HG03159 (cell line): ENCODE data around the gene RHNO1.

Experiments
- ATAC-seq: cut with Tn5 transposase; IDR thresholded peaks from one replicate; pipeline ENCODE4 v1.9.1; 2021; ENCODE audit warnings: mild to moderate bottlenecking, moderate library complexity; ENCODE audit not compliant: unreplicated experiment

The RHNO1 gene

DNA sequence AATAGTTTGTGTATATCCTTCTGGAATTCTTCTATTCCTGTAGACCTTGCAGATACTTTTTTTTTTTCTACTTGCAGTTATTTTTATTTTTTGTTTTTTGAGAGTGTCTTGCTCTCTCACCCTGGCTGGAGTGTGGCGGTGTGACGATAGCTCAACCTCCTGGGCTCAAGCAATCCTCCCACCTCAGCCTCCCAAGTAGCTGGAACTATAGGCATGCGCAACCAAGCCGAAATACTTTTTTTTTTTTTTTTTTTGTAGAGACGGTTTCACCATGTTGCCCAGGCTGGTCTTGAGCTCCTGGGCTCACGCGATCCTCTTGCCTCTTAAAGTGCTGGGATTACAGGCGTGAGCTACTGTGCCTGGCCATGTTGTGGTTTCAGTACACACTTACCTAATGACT lies 23.6 kb downstream of the RHNO1 start:
- no peak for ATAC-seq

DNA sequence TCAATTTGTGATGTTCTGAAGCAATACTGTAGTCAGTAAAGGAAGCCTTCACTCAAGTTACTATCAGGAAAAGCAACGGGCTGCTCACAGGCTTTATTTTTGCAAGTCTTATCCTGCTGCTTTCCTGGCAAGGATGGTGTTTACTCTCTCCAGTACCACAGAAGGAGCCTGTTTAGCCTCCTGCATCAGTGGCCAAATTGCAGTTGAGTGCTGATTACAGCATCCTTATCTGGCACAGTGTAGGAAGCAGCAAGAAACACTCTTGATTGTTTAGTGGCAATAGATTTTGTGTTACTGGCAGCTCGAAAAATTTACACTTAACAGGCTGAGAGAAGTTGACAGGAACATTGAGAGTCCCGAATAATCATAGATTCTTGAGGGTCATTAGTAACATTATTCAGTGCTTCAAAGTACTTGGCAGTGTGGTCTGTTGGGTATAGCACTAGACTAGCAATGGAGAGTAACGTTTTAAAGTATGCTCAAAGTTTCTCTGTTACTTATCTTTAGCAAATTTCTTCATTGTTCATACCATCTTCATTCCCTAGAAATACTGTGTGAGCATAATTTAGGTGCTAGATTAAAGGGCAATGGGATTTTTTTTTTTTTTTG lies 25.4 kb downstream of the RHNO1 start:
- ATAC-seq = no peak

DNA sequence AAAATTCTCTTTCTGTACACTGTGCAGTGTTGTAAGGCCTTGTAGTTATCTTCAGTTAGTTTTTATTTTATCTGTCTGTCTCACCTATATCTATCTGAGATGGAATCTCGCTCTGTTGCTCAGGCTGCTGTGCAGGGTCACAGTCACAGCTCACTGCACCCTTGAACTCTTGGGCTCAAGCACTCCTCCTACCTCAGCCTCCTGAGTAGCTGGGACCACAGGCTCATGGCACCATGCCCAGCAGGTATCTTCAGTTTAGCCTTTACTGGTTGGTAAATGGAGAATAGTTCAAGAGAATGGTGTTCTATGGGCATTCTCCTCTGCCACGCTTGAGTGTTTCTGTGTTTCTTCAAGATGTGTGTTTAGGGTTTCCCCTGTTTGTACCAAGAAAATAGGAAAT lies 27.2 kb downstream of the RHNO1 start:
- no peak for ATAC-seq

DNA sequence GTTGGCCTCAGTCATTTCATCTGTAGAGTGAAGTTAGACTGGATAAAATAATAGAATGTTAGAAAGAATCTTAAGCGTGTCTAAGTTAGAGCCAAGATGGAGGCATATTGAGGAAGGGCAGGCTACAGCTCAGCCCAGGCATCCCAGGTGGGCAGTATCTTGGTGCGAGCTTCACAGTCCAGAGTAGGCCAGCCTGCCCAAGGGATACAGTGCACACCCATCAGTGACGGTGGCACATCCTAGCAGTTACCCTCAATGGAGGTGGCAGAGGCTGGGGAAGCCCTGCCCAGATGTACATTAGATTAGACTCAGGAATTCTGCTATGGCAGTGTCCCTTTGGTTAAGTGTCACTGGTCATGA lies 35.2 kb downstream of the RHNO1 start:
- ATAC-seq = no peak

DNA sequence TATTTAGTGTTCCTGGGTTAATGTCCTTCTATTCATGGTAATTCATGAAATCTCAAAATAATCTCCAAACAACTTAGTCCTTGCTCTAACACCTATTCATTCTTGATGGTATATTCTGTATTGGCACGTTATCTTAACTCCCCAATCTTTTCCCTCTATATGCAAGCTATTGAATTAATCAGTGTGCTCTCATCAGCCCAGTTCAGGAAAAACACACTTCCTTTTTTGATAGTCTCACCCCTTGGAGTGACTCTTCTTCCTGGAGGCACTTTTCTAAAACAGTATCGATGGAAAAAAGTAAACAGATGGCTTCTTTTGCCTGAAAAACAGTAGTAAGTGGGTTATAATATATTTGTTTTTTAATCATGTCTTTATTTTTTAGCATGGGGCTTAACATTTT lies 42.2 kb downstream of the RHNO1 start:
- ATAC-seq = no peak

DNA sequence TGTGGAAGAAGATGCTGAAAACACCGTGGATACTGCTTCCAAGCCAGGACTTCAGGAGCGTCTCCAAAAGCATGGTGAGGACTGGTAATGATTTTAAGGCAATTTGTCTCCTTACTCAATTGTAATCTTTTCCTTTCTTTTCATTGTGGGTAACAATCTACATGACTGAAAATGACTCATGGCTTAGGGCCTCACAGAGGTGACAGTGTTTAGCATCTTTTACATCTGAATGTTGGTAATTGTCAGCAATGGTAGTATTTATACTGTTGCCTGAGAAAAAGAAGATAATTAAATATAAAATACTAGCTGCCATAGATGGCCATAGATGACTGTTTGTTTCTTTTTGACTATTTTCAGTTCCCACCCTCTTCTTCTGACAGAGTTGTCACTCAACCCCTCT lies 45.3 kb downstream of the RHNO1 start:
- ATAC-seq = no peak

DNA sequence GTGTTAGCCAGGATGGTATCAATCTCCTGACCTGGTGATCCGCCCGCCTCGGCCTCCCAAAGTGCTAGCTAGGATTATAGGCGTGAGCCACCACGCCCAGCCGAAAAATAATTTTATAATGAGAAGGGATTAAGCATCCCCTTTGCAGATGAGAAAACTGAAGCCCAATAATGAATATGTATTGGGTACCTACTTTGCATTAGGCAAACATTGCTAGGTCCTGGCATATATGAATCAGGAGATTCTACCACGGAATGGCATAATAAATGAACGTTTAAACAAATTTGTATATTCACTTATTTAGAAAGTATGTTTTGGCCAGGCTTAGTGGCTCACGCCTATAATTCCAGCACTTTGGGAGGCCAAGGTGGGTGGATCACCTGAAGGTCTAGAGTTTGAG lies 46.0 kb downstream of the RHNO1 start:
- no peak for ATAC-seq

DNA sequence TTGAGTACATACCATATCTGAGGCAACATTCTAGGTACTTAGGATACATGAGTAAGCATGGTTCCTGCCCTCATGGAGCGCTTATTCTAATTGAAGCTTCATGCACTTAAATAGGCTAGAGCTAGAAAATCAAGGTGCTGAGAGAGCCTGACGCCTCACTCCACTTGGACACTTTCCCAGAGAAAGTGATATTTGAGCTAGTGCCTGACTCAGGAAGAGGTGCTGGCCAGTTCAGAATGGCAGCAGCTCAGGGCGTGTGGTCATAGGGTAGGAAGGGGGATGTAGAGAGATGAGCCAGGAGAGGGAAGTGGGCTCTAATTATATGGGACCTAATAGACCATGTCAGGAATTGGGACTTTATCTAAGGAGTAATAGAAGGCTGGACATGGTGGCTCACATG lies 47.0 kb downstream of the RHNO1 start:
- ATAC-seq = no peak

DNA sequence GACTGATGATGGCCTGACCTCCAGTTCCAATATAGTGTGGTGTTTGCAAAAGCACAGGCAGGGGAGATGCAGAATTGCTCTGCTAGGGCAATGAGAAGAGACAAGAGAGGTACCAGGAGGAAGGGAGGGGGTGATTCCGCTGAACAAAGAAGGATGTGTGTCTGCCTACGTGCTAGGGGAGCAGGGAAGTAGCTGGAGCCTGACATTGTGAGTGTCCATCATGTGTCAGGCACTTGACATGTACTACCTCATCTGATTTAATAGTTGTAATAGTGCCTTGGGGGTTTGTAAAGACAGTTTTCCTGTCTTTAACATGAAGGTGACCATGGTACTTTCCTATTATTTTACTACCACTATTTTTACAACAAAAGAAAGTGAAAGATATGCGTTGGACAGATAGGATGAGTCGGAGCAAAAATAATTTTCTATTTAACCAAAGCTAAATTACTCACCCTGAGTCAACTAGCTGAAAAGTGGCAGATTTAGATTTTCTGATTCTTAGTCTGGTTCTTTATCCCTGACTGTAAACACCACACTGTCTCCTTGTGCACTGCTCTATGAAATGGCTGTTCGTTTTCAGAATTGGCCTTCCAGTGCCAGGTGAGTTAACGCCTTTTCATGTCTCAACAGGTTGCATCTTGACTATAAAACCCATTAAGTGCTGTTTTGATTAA lies 48.4 kb downstream of the RHNO1 start:
- ATAC-seq = no peak

DNA sequence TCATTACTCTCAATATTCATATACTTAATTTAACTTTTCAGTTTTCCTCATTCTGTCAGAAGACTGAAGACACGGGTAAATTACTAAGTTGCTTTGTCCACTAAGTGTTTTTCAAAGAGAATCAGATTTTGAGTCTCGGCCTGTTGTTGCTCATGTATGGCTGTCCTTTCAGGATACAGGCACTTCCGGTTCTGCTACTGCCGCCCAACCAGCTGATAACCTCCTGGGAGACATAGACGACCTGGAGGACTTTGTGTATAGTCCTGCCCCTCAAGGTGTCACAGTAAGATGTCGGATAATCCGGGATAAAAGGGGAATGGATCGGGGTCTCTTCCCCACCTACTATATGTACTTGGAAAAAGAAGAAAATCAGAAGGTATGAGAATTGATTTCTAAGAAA lies 53.8 kb downstream of the RHNO1 start:
- no peak for ATAC-seq

DNA sequence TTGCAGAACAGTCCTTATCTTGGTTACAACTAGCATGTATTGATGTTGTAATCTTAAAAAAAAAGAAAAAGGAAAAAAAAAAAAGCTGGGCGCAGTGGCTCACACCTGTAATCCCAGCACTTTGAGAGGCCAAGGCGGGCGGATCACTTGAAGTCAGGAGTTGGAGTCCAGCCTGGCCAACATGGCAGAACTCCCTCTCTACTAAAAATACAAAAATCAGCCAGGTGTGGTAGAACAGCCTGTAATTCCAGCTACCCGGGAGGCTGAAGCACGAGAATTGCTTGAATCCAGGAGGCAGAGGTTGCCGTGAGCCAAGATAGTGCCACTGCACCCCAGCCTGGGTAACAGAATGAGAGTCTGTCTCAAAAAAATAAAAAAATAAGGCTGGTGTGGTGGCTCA lies 56.6 kb downstream of the RHNO1 start:
- no peak for ATAC-seq

DNA sequence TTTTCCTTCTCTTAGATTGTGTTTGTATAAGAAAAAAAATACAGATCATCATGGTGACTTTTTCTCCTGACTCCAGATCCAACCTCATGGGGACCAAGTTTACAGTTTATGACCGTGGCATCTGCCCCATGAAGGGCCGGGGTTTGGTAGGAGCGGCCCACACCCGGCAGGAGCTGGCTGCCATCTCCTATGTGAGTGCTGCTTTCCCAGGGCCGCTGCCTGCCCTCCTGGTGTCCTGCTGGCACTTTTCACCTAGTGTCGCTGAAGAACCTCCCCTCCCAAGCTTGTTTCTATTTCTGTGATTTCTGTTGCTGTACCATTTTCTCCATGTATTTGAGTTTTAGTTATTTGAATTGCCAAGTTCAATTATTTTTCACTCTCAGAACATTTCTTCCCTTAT lies 57.3 kb downstream of the RHNO1 start:
- ATAC-seq = no peak

DNA sequence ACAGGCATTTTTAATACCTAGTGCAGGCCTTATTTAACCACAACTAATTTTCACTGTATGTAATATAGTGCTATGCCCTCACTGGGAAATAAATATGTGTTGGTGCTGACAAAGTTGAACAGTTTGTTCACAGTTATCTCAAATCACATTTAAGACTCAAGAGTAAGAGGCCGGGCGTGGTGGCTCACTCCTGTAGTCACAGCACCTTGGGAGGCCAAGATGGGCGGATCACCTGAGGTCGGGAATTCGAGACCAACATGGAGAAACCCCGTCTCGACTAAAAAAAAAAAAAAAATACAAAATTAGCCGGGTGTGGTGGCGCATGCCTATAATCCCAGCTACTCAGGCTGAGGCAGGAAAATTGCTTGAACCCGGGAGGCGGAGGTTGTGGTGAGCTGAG lies 59.3 kb downstream of the RHNO1 start:
- ATAC-seq = no peak

DNA sequence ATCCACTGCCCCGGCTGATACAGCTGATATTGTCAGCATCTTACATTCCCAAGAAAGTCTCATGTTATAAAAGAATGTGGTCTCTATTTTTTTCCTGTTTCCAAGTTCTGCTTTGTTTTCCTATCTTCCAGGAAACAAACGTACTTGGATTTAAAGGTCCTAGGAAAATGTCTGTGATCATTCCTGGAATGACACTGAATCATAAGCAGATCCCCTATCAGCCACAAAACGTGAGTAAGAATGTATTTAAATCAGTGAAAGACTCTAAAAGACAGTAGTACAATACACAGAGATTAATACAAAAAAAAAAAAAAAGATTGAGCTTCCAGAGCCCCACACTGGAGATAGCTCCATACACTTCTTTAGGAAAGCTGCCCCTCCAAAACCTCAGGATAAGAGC lies 60.5 kb downstream of the RHNO1 start:
- ATAC-seq = no peak
